A549 (cell line): Measurements from ENCODE around the gene UNC5C. TPM values are rescaled to one million over a fixed set of nuclear protein-coding genes. Genes with fewer than 3 reads are reported as not detected.

Experiments
- ATAC-seq, 2 experiments: fragments of 200-7000 bp in 1 of 2; fragments of >200 bp in 1 of 2; cut with Nextera tagmentation in 1 of 2; cut with Tn5 transposase in 1 of 2; 3 replicates each; pipeline versions ENCODE4 v1.8.0 to v1.9.1; 2018 to 2020; ENCODE audit warnings: mild to moderate bottlenecking in 1 of 2, moderate library complexity in 1 of 2
- CTCF ChIA-PET: fragments of 300-600 bp; sonication (Branson Sonifier 250); formaldehyde crosslinking; extraction: SDS; loops from one replicate; lab custom pipeline; 2021; ENCODE audit warnings: antibody characterized with exemption, inconsistent platforms; lab: Yijun Ruan, JAX
- POLR2A ChIA-PET: fragments of 350-600 bp; formaldehyde crosslinking; extraction: SDS; loops from one replicate; lab custom pipeline; 2021; ENCODE audit warnings: antibody characterized with exemption, inconsistent platforms; lab: Yijun Ruan, JAX
- DNase-seq, 2 experiments: peaks; one replicate each; pipeline versions ENCODE4 v3.0.0 to v3.0.0-alpha.2; 2011 to 2016; ENCODE audit warnings: low read depth in 1 of 2, low spot score in 1 of 2
- FAIRE-seq: peaks from 2 replicates; lab custom pipeline; 2011; peaks lifted over from hg19 to GRCh38; lab: Jason Lieb, UNC
- H3K27ac ChIP-seq, 2 experiments: fragments of >200 bp; sonication (Bioruptor Twin); formaldehyde crosslinking; 3 replicates each; pipeline ENCODE4 v1.5.1; 2016 to 2017
- H3K4me1 ChIP-seq: fragments of >200 bp; sonication (Bioruptor Twin); formaldehyde crosslinking; 3 replicates; pipeline ENCODE4 v1.6.1; 2016
- H3K4me2 ChIP-seq: fragments of >200 bp; sonication (Bioruptor Twin); formaldehyde crosslinking; 3 replicates; pipeline ENCODE4 v1.6.1; 2016
- H3K4me3 ChIP-seq: fragments of >200 bp; sonication (Bioruptor Twin); formaldehyde crosslinking; 3 replicates; pipeline ENCODE4 v1.5.1; 2016
- H3K9me3 ChIP-seq: fragments of >200 bp; sonication (Bioruptor Twin); formaldehyde crosslinking; 3 replicates; pipeline ENCODE4 v1.6.1; 2016
- CBX2 ChIP-seq: fragments of 200-600 bp; sonication (generic); IDR thresholded peaks from 2 replicates; pipeline ENCODE4 v1.6.1; 2016; ENCODE audit warnings: low read depth, mild to moderate bottlenecking, borderline replicate concordance
- CHD2 ChIP-seq: fragments of 150-350 bp; IDR thresholded peaks from 2 replicates; pipeline ENCODE4 v1.6.1; 2014; ENCODE audit warnings: low read length; ENCODE audit not compliant: partially characterized antibody
- EHMT2 ChIP-seq: fragments of 200-600 bp; sonication (generic); IDR thresholded peaks from 2 replicates; pipeline ENCODE4 v1.6.1; 2016; ENCODE audit warnings: antibody characterized with exemption, low read depth, mild to moderate bottlenecking, moderate library complexity
- ESRRA ChIP-seq: fragments of 150-350 bp; IDR thresholded peaks from 2 replicates; pipeline ENCODE4 v1.6.1; 2014; ENCODE audit warnings: mild to moderate bottlenecking, low read length, borderline replicate concordance
- FOSL2 ChIP-seq, 2 experiments: fragments of 450-650 bp in 1 of 2; fragments of >200 bp in 1 of 2; sonication (Bioruptor Twin) in 1 of 2; formaldehyde crosslinking; IDR thresholded peaks; 2 replicates each; pipeline versions ENCODE4 v1.5.0 to v1.6.1; 2016 to 2020; ENCODE audit warnings: mild to moderate bottlenecking in 1 of 2, moderate library complexity in 1 of 2
- GATA3 ChIP-seq: IDR thresholded peaks from 2 replicates; pipeline ENCODE4 v1.6.1; 2012; ENCODE audit warnings: borderline replicate concordance
- HDAC2 ChIP-seq: fragments of 200-600 bp; sonication (generic); IDR thresholded peaks from 2 replicates; pipeline ENCODE4 v1.6.1; 2016
- HMGXB4 ChIP-seq: fragments of 250-450 bp; sonication (Bioruptor Pico); IDR thresholded peaks from 2 replicates; pipeline ENCODE4 v1.5.0; 2021; ENCODE audit warnings: mild to moderate bottlenecking, moderate library complexity, borderline replicate concordance
- HOXB5 ChIP-seq: fragments of 250-450 bp; sonication (Bioruptor Pico); IDR thresholded peaks from 2 replicates; pipeline ENCODE4 v1.5.0; 2020; ENCODE audit warnings: mild to moderate bottlenecking, moderate library complexity
- JUNB ChIP-seq: fragments of >200 bp; sonication (Bioruptor Twin); formaldehyde crosslinking; IDR thresholded peaks from 2 replicates; pipeline ENCODE4 v1.6.1; 2016
- MAFK ChIP-seq: fragments of 450-650 bp; IDR thresholded peaks from 2 replicates; pipeline ENCODE4 v1.6.1; 2014; ENCODE audit not compliant: partially characterized antibody
- PHF8 ChIP-seq: fragments of 200-600 bp; sonication (generic); IDR thresholded peaks from 2 replicates; pipeline ENCODE4 v1.6.1; 2016; ENCODE audit warnings: low read depth, mild to moderate bottlenecking, antibody characterized with exemption, moderate library complexity, borderline replicate concordance
- SREBF2 ChIP-seq: fragments of 450-650 bp; IDR thresholded peaks from 2 replicates; pipeline ENCODE4 v1.6.1; 2014; ENCODE audit warnings: mild to moderate bottlenecking, moderate library complexity
- ZNF302 ChIP-seq: fragments of 250-450 bp; sonication (Bioruptor Pico); IDR thresholded peaks from 2 replicates; pipeline ENCODE4 v1.9.0; 2021; ENCODE audit warnings: inconsistent platforms, mild to moderate bottlenecking, moderate library complexity
- WGBS: methylation state at CpG from one replicate; pipeline ENCODE4 v1.1.6; 2017; ENCODE audit errors: missing lambda C conversion rate; 5-methylcytosine and 5-hydroxymethylcytosine counted together
- polyA plus RNA-seq, 4 experiments: library from polyadenylated mRNA; depleted of rRNA in 3 of 4; stranded (reverse); fragments of >200 nt; fragmentation: RNase III in 1 of 4; extraction: RNeasy Plus Mini Kit Qiagen cat#74134 plus additional on column Dnase treatment in 1 of 4; gene quantifications; 2 replicates in 3 of 4; 3 replicates in 1 of 4; pipeline ENCODE4 v1.2.3, GENCODE V29; 2011 to 2017

The UNC5C gene
- polyA plus RNA-seq, 2 of the 4 experiments (the other 2 are of a cell fraction): 0.13 TPM; not detected in 1

DNA sequence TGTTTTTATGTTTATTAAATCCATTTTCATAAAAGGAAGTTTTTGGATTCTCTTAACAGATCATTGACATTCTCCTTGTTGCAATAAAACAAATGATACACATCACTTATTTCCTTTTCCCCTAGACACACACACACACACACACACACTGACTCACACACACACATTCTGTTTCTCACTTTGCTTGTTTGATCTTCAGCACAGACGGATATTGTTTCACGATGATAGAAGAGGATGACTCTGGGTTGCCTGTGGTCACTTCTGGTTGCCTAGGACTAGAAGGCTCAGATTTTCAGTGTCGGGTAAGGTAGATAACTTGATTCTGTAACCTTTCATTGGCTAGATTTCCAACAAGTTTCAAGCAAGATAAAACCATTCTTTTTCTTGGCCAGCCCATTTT lies 434.3 kb downstream of the UNC5C start:
- no peak overlapping the region for H3K4me2 ChIP-seq
- DNase-seq (no peak), FAIRE-seq (no peak), ATAC-seq (no peak)
- TF ChIP-seq JUNB (no peak), HDAC2 (no peak), PHF8 (no peak), CHD2 (no peak), ZNF302 (CRISPR knock-in tag) (no peak), MAFK (no peak), CBX2 (no peak), EHMT2 (no peak), ESRRA (no peak), FOSL2 (IDR thresholded peaks at IDR 0.05) (no peak), FOSL2 (CRISPR knock-in tag; IDR thresholded peaks at IDR 0.05) (no peak), GATA3 (no peak), SREBF2 (no peak), HMGXB4 (CRISPR knock-in tag) (no peak), HOXB5 (no peak)
- no peak overlapping the region for H3K4me3 ChIP-seq
- H3K9me3 ChIP-seq: no peaks in the 10 kb centered on the region
- POLR2A ChIA-PET: no interaction called here
- CTCF ChIA-PET: interaction anchor here (1.1 kb wide), 1 partner anchor 11 kb away, joined by 5 read pairs; no protein-coding TSS in a partner anchor
- 68% methylated on average over 3 of the region's 3 CpGs for WGBS
- H3K4me1 ChIP-seq: peaks cover 7% of the 10 kb centered on the region; the same call in 2 of the 3 replicates
- no peak overlapping the region for H3K27ac ChIP-seq
